CD4-positive, alpha-beta T cell treated with Interferon gamma for 1 hour (primary cell): ENCODE measurements around the gene FOXO3B.
"Not testable (repeated sequence)": the region's sequence is repeated elsewhere in the genome, so short reads cannot be mapped to it uniquely, and the experiment has no call there.

Experiments
- DNase-seq: peaks from one replicate; pipeline ENCODE4 v3.0.0-alpha.2; 2020

FOXO3B gene

GRCh38 chr17:18644291-18644690, 37.8 kb downstream of the FOXO3B start, which contains the start of gene TBC1D28:
Gene TBC1D28 (minus strand): TSS chr17:18644391. CDS start chr17:18641352, 3,039 bp downstream.
- not testable (repeated sequence) for DNase-seq

- DNase-seq, result not testable (repeated sequence)
Observed at GRCh38 chr17:18643124-18643523, 39.0 kb downstream of the FOXO3B start.

- DNase-seq, result not testable (repeated sequence)
Observed at GRCh38 chr17:18638357-18638756, 43.8 kb downstream of the FOXO3B start.

GRCh38 chr17:18636237-18636636, 45.9 kb downstream of the FOXO3B start:
- not testable (repeated sequence) for DNase-seq

GRCh38 chr17:18635773-18636172, 46.3 kb downstream of the FOXO3B start:
- DNase-seq, result not testable (repeated sequence)

- not testable (repeated sequence) for DNase-seq
Observed at GRCh38 chr17:18634550-18635263, 47.4 kb downstream of the FOXO3B start.
